WTC11 (cell line): ENCODE measurements around the gene GRP. TPM values are rescaled to one million over a fixed set of nuclear protein-coding genes. Genes with fewer than 3 reads are reported as not detected.

Source experiments
- ATAC-seq: fragments of 200-7000 bp; cut with Tn5 transposase; 2 replicates; pipeline ENCODE4 v1.10.0; 2021; ENCODE audit warnings: mild to moderate bottlenecking, moderate library complexity
- CTCF ChIA-PET: fragments of 300-600 bp; sonication (Branson Sonifier 250); formaldehyde crosslinking; loops from one replicate; lab custom pipeline; 2021; ENCODE audit warnings: antibody characterized with exemption; lab: Charles Lee
- POLR2A ChIA-PET: fragments of 350-600 bp; sonication (Branson Sonifier 250); formaldehyde crosslinking; loops from one replicate; lab custom pipeline; 2021; ENCODE audit warnings: antibody characterized with exemption; lab: Charles Lee
- DNase-seq: peaks from one replicate; pipeline ENCODE4 v3.0.0; 2021; ENCODE audit warnings: low spot score
- H3K27ac Mint-ChIP-seq: 2 replicates; pipeline ENCODE4 v1.8.0; 2021; ENCODE audit warnings: mixed read lengths
- H3K27me3 Mint-ChIP-seq: 2 replicates; pipeline ENCODE4 v1.8.0; 2021; ENCODE audit warnings: low read depth, mild to moderate bottlenecking, moderate library complexity, mixed read lengths
- H3K36me3 Mint-ChIP-seq: 2 replicates; pipeline ENCODE4 v1.8.0; 2021; ENCODE audit warnings: mixed read lengths
- H3K4me1 Mint-ChIP-seq: 2 replicates; pipeline ENCODE4 v1.8.0; 2022; ENCODE audit warnings: mixed read lengths
- H3K4me3 Mint-ChIP-seq: 2 replicates; pipeline ENCODE4 v1.8.0; 2021; ENCODE audit warnings: mild to moderate bottlenecking, moderate library complexity, mixed read lengths
- H3K9me3 Mint-ChIP-seq: 2 replicates; pipeline ENCODE4 v1.8.0; 2021; ENCODE audit warnings: mixed read lengths
- ATF2 ChIP-seq: sonication (generic); formaldehyde crosslinking; IDR thresholded peaks from 2 replicates; pipeline ENCODE4 v1.8.1; 2022; ENCODE audit warnings: low read depth, missing genetic modification reagents, borderline replicate concordance
- ATF3 ChIP-seq: sonication (generic); formaldehyde crosslinking; conservative IDR thresholded peaks from 2 replicates; pipeline ENCODE4 v1.8.1; 2022; ENCODE audit warnings: mild to moderate bottlenecking, missing genetic modification reagents
- CREB1 ChIP-seq: sonication (generic); formaldehyde crosslinking; IDR thresholded peaks from 2 replicates; pipeline ENCODE4 v1.8.0; 2023; ENCODE audit warnings: mild to moderate bottlenecking, missing genetic modification reagents
- E2F5 ChIP-seq: sonication (generic); formaldehyde crosslinking; IDR thresholded peaks from 2 replicates; pipeline ENCODE4 v1.8.1; 2022; ENCODE audit warnings: mild to moderate bottlenecking, moderate library complexity, missing genetic modification reagents
- EMX1 ChIP-seq: fragments of 250-450 bp; sonication (Bioruptor Pico); IDR thresholded peaks from 2 replicates; pipeline ENCODE4 v1.8.0; 2021; ENCODE audit warnings: mild to moderate bottlenecking
- GRHL2 ChIP-seq: fragments of 250-450 bp; sonication (Bioruptor Pico); IDR thresholded peaks from 2 replicates; pipeline ENCODE4 v1.8.0; 2022; ENCODE audit warnings: mild to moderate bottlenecking, moderate library complexity; ENCODE audit not compliant: insufficient replicate concordance, severe bottlenecking
- GTF2I ChIP-seq: fragments of 250-450 bp; sonication (Bioruptor Pico); conservative IDR thresholded peaks from 2 replicates; pipeline ENCODE4 v1.4.0; 2021; ENCODE audit warnings: mild to moderate bottlenecking
- HMGA2 ChIP-seq: fragments of 250-450 bp; sonication (Bioruptor Pico); IDR thresholded peaks from 2 replicates; pipeline ENCODE4 v1.4.0; 2021; ENCODE audit warnings: mild to moderate bottlenecking, moderate library complexity
- KAT7 ChIP-seq: sonication (generic); formaldehyde crosslinking; IDR thresholded peaks from 2 replicates; pipeline ENCODE4 v1.8.1; 2023; ENCODE audit warnings: missing genetic modification reagents, mild to moderate bottlenecking, borderline replicate concordance
- MLX ChIP-seq: sonication (generic); formaldehyde crosslinking; IDR thresholded peaks from 2 replicates; pipeline ENCODE4 v1.8.1; 2023; ENCODE audit warnings: mild to moderate bottlenecking, missing genetic modification reagents, moderate library complexity
- NFATC4 ChIP-seq: fragments of 250-450 bp; sonication (Bioruptor Pico); IDR thresholded peaks from 2 replicates; pipeline ENCODE4 v1.9.0; 2021; ENCODE audit warnings: mild to moderate bottlenecking
- PRRX2 ChIP-seq: fragments of 250-450 bp; sonication (Bioruptor Pico); IDR thresholded peaks from 2 replicates; pipeline ENCODE4 v1.8.0; 2021; ENCODE audit warnings: mild to moderate bottlenecking
- SMAD3 ChIP-seq: sonication (generic); formaldehyde crosslinking; IDR thresholded peaks from 2 replicates; pipeline ENCODE4 v1.8.0; 2022; ENCODE audit warnings: missing genetic modification reagents, mild to moderate bottlenecking, borderline replicate concordance
- TP53 ChIP-seq: sonication (generic); formaldehyde crosslinking; IDR thresholded peaks from 2 replicates; pipeline ENCODE4 v1.8.1; 2023; ENCODE audit warnings: mild to moderate bottlenecking, missing genetic modification reagents
- ZNF317 ChIP-seq: sonication (generic); formaldehyde crosslinking; IDR thresholded peaks from 2 replicates; pipeline ENCODE4 v1.8.1; 2023; ENCODE audit warnings: low read depth, mild to moderate bottlenecking, moderate library complexity, missing genetic modification reagents, borderline replicate concordance
- ZNF425 ChIP-seq: fragments of 250-450 bp; sonication (Bioruptor Pico); conservative IDR thresholded peaks from 2 replicates; pipeline ENCODE4 v1.9.0; 2021; ENCODE audit warnings: mild to moderate bottlenecking
- ZNF532 ChIP-seq: fragments of 250-450 bp; sonication (Bioruptor Pico); IDR thresholded peaks from 2 replicates; pipeline ENCODE4 v1.9.0; 2021; ENCODE audit warnings: mild to moderate bottlenecking, borderline replicate concordance
- ZSCAN18 ChIP-seq: fragments of 250-450 bp; sonication (Bioruptor Pico); IDR thresholded peaks from 2 replicates; pipeline ENCODE4 v2.1.2; 2022; ENCODE audit warnings: mild to moderate bottlenecking, moderate library complexity
- total RNA-seq: library from RNA; stranded (reverse); gene quantifications from 3 replicates; pipeline ENCODE4 v1.2.3, GENCODE V29; 2021
- TF ChIP-seq, protein P1 (sequence below): sonication (generic); formaldehyde crosslinking; IDR thresholded peaks from 2 replicates; pipeline ENCODE4 v1.8.1; 2022; ENCODE audit warnings: low read depth, mild to moderate bottlenecking, moderate library complexity, missing genetic modification reagents, borderline replicate concordance

Gene GRP
- total RNA-seq, 1 experiment from 2014 or later: 0.22 TPM

GRCh38 chr18:59278793-59279192 is 58.8 kb downstream of the GRP start:
- H3K27me3 Mint-ChIP-seq: peaks cover 99% of the 10 kb centered on the region
- DNase-seq: no peak
- no peak for ATAC-seq
- no peak overlapping the region for H3K27ac Mint-ChIP-seq
- POLR2A ChIA-PET: no interaction called here
- peaks cover 22% of the 10 kb centered on the region for H3K4me1 Mint-ChIP-seq
- CTCF ChIA-PET: interaction anchor here (1.9 kb wide), 1 partner anchor 124 kb away, joined by 7 read pairs; no protein-coding TSS in a partner anchor
- H3K36me3 Mint-ChIP-seq: no peaks in the 10 kb centered on the region
- no peak for TF ChIP-seq HMGA2 (CRISPR knock-in tag)
- TF ChIP-seq E2F5 (CRISPR knock-in tag): no peak
- TF ChIP-seq ZSCAN18 (CRISPR knock-in tag): no peak
- TF ChIP-seq GRHL2 (CRISPR knock-in tag): no peak
- TF ChIP-seq ZNF317 (CRISPR knock-in tag): no peak
- TF ChIP-seq KAT7: no peak
- TF ChIP-seq ZNF425 (CRISPR knock-in tag): no peak
- TF ChIP-seq TP53: no peak
- TF ChIP-seq EMX1 (CRISPR knock-in tag): no peak
- no peak for TF ChIP-seq ATF3
- TF ChIP-seq, protein P1, sequence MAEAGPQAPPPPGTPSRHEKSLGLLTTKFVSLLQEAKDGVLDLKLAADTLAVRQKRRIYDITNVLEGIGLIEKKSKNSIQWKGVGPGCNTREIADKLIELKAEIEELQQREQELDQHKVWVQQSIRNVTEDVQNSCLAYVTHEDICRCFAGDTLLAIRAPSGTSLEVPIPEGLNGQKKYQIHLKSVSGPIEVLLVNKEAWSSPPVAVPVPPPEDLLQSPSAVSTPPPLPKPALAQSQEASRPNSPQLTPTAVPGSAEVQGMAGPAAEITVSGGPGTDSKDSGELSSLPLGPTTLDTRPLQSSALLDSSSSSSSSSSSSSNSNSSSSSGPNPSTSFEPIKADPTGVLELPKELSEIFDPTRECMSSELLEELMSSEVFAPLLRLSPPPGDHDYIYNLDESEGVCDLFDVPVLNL (CRISPR knock-in tag): no peak
- TF ChIP-seq ZNF532 (CRISPR knock-in tag): no peak
- no peak for TF ChIP-seq CREB1 (CRISPR knock-in tag)
- no peak for TF ChIP-seq ATF2 (CRISPR knock-in tag)
- no peak for TF ChIP-seq MLX (CRISPR knock-in tag)
- no peak for TF ChIP-seq NFATC4
- no peak for TF ChIP-seq SMAD3
- TF ChIP-seq PRRX2: no peak
- TF ChIP-seq GTF2I (CRISPR knock-in tag): no peak
- no peak overlapping the region for H3K4me3 Mint-ChIP-seq
- H3K9me3 Mint-ChIP-seq: no peaks in the 10 kb centered on the region
